Endothelial cell of coronary artery (primary cell): ENCODE measurements around the gene BTD. TPM values are rescaled to one million over a fixed set of nuclear protein-coding genes. Genes with fewer than 3 reads are reported as not detected.

Experiments used
- total RNA-seq: library from RNA; depleted of rRNA; stranded (reverse); fragments of >200 nt; gene quantifications from 2 replicates; pipeline ENCODE4 v1.2.3, GENCODE V29; 2014

BTD gene, protein sequence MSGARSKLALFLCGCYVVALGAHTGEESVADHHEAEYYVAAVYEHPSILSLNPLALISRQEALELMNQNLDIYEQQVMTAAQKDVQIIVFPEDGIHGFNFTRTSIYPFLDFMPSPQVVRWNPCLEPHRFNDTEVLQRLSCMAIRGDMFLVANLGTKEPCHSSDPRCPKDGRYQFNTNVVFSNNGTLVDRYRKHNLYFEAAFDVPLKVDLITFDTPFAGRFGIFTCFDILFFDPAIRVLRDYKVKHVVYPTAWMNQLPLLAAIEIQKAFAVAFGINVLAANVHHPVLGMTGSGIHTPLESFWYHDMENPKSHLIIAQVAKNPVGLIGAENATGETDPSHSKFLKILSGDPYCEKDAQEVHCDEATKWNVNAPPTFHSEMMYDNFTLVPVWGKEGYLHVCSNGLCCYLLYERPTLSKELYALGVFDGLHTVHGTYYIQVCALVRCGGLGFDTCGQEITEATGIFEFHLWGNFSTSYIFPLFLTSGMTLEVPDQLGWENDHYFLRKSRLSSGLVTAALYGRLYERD
- total RNA-seq = 25.7 and 27.1 TPM in 2 replicates

DNA sequence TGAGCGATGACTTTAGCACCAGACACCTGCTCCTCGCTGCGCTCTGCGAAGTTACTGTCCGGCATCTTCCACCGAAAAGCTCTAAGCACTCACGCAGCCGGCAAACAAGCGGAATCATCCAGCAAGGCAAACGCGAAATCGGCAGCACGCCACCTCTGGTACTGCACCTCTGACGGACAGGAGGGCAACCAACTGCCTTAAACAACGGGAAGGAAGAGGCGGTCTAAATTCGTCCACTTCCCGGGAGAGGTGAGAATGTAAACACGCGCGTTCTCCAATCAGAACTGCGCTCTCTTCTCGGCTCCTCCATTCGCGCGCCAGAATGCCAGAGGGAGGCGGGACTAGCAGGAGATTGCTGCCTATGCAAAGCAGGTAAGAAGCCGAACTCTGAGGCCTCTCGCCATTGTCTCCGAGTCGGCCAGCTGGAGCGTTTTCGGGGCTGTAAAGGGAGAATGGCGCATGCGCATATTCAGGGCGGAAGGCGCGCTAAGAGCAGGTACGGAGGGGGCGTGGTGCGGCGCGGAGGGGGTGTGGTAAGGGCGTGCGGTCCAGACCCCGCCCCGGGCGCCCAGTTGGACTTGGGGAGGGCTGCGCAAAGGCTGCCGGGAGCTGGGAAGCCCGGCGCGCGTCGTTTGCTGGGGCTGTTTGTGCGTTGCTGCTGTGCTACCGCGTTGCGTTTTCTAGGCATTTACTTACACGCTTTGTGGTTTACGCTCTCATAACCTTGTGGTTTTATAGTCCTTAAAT, at the start of gene BTD, which contains the start of gene HACL1:
Gene BTD (plus strand): TSS at position 347 of the 747 bp plus-strand sequence. CDS start 33,695 bp downstream, outside the sequence.
Gene HACL1 (minus strand): TSS at position 171 of the 747 bp plus-strand sequence. CDS start 106 bp downstream, at position 65.

Other genes starting within 250 kb of the BTD start
- 22.0 and 24.5 TPM in 2 replicates for gene METTL6, start 174.2 kb upstream of the BTD start, total RNA-seq
- gene EAF1, start 174.1 kb upstream of the BTD start, total RNA-seq = 18.4 and 20.5 TPM in 2 replicates
- gene COLQ, start 80.0 kb upstream of the BTD start, total RNA-seq = 0.19 and 0.36 TPM in 2 replicates
- gene HACL1, start 176 bp upstream of the BTD start, total RNA-seq = 27.8 and 33.0 TPM in 2 replicates
- 87.2 and 106 TPM in 2 replicates for gene ANKRD28, start 196.2 kb downstream of the BTD start, total RNA-seq